HFF-Myc (cell line): ENCODE results near the gene PRSS21.

ENCODE experiments used
- DNase-seq: peaks from one replicate; pipeline ENCODE4 v3.0.0-alpha.2; 2011; ENCODE audit warnings: low read depth; ENCODE audit errors: extremely low read depth
- H3K4me3 ChIP-seq: replicated peaks from 2 replicates; pipeline ENCODE4 v1.5.1; 2011; ENCODE audit warnings: low read depth, mild to moderate bottlenecking, control low read depth, low read length
- TF ChIP-seq, protein P1 (sequence below): IDR thresholded peaks from 2 replicates; pipeline ENCODE4 v1.5.1; 2012; ENCODE audit warnings: mild to moderate bottlenecking, low read depth, low read length, control low read depth; ENCODE audit errors: missing control alignments

The PRSS21 gene

DNA sequence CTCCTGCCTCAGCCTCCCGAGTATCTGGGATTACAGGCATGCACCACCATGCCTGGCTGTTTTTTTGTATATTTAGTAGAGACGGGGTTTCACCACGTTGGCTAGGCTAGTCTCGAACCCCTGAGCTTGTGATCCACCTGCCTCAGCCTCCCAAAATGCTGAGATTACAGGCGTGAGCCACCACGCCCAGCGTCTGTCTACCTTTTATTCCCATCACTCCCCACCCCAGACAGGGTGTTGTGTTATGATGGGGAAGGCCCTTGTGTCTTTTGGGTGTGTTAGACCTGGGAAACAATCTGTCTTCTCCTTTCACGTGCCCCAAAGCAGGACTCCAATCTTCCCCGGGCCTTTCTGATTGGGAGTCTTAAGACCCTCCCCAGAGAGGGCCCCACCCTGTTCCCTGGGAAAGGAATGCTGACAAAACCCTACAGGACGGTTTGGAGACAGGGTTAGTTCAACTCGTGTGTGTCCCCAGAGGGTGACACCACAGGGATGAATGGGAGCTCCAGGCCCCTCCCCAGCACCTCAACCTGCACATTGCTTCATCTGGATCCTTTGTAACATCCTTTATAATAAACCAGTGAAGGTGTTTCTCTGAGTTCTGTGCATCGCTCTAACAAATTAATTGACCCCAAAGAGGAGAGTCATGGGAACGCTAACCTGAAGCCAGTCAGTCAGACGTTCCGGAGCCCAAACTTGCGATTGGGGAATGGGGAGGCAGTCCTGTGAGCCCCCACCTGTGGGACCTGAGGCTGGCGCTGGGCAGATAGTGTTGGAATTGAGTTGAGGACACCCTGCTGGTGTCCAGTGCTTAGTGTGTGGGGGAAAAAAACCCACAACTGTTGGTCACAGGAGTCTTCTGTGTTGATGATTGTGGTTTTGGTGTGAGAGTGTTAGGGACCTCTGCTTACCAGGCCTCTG lies 36.8 kb upstream of the PRSS21 start:
- H3K4me3 ChIP-seq = no peak overlapping the region
- no peak for DNase-seq
- TF ChIP-seq, protein P1, sequence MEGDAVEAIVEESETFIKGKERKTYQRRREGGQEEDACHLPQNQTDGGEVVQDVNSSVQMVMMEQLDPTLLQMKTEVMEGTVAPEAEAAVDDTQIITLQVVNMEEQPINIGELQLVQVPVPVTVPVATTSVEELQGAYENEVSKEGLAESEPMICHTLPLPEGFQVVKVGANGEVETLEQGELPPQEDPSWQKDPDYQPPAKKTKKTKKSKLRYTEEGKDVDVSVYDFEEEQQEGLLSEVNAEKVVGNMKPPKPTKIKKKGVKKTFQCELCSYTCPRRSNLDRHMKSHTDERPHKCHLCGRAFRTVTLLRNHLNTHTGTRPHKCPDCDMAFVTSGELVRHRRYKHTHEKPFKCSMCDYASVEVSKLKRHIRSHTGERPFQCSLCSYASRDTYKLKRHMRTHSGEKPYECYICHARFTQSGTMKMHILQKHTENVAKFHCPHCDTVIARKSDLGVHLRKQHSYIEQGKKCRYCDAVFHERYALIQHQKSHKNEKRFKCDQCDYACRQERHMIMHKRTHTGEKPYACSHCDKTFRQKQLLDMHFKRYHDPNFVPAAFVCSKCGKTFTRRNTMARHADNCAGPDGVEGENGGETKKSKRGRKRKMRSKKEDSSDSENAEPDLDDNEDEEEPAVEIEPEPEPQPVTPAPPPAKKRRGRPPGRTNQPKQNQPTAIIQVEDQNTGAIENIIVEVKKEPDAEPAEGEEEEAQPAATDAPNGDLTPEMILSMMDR = no peak

DNA sequence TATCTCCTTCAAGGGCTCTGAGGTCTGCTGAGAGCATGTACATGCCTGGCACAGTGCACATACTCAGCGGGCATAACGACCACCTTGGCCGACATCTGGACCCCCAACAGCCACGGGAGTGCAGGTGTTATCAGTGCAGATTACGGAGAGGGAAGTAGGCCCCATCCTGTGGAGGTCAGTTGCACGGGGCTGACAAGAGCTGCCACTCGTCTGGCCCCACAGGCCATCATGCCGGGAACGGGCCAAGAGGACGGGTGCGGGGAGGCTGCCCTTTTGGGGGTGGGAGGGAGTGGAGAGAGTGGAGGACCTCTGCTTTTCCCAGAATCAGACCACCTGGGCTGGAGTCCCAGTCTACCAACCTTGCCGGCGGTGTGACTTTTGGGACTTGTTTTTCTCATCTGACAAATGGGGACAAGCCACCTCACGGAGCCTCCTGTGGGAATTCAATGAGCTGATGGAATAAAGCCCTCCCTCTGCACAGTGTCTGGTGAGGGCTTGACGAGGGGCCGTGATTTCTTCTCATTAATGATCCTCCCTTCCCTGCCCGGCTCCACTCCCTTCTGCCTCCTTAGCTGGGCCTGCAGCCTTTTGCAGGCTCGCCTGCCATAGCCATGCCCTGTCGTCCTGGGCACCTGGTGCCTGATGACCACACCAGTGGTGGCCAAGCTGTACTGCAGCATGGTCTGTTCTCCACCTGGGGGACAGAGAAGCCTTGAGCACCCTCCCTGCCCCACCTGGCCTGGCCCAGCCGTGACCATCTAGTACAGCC lies 34.3 kb upstream of the PRSS21 start:
- TF ChIP-seq, protein P1 = no peak
- no peak for DNase-seq
- no peak overlapping the region for H3K4me3 ChIP-seq

DNA sequence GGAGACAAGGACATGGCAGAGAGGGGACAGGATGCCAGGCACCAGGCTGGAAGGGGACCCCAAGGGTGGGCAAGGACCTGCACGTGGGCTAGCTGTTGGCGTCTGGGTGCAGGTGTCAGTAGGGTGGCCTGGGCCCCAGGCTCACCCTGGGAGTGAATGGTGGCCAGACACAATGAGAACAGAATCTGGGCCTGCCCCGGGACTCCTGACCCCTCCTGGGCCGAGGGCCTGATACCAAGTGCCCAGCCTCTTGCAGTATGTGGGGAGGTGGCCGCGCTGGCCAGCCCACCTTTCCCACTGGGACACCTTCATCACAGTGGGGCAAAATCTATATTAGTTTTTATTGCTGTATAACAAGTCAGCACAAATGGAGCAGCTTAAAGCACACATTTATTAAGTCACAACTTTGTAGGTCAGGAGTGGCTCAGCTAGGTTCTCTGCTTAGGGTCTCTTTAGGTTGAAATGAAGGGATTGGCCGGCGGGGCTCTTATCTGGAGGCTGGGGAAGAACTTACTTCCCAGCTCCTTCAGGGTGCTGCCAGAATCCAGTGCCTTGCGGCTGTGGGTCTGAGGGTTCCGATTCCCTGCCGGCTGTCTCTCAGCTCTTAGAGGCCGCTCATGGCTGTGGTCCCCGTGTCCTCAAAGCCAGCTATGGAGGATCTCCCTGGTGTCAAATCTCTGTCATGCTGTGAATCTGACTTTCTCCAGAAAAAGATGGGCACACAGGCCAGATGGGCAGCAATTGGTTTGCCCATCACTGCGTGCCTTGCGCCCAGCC lies 33.3 kb upstream of the PRSS21 start:
- H3K4me3 ChIP-seq = no peak overlapping the region
- TF ChIP-seq, protein P1 = no peak
- no peak for DNase-seq

DNA sequence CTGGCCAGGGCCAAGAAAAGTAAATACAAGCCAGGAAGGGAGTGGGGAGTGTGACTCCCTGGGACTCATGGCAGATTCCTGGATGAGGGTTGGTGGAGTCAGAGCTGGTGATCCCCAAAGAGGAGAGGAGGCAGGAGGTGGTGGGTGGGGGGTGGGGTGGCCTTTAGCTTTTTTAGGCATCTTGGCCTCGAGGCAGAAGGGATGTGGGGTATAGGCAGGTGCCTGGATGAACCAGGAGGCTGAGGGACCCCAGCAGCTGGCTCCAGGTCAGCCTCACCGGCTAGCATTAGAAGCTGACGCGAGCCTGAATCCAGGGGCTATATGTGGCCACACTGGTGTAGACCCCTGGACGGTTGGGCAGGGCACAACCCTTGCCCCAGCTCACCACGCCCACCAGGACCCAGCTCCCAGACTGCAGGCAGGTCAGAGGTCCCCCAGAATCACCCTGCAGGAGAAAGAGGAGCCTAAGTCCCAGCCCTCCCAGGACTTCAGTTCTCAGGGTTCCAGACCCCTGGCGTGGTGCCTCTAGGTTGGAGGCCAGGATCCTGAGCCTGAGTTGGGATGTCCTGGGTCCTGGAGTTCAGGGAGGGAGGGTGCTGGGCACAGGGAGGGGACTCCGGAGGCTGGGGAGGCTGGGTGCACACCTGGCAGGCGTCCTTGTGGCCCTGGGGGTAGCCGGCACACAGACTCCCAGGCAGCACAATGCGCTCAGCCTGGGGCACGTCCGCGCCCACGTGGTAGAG lies 32.5 kb upstream of the PRSS21 start:
- DNase-seq = no peak
- TF ChIP-seq, protein P1 = no peak
- H3K4me3 ChIP-seq = no peak overlapping the region

DNA sequence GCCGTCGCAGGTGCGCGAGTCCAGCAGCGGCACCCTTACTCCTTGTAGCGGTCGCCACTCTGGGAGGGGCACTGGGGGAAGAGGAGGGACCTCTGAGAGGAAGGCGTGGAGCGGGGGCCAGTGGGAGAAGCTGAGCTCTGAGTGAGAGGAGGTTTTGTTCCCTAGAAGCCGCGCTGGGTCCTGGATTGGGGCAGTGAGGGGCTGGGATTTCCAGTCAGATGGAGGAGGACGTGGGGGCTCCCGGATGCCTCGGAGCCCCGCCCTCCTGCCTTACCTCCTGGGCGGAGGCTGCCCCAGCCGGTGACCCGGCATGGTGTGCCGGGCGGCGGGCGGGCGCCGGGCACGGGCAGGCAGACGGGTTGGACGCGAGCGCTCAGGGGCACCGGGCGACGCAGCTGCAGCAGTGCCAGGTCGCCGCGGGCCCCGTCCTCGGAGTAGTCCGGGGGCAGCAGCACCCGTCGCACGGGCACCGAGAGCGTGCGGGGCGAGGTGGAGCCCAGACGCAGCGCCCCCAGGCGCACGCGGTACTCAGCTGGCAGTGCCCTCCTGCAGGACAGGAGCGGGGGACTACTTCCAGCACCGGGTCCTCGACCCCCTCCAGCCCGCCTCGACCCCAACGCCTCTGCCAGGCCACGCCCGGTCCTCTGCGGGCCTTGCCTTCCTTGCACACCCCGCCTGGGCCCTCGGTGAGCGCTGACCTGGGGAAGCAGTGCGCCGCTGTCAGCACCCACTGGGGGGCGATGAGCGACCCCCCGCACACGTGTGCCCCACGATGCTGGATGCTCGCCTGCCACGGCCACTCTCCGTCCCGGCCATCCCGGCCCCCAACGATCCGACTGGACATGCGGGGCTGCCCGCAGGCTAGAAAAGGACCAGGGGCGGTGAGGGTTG lies 31.7 kb upstream of the PRSS21 start:
- TF ChIP-seq, protein P1 = peak; percentile 4
- H3K4me3 ChIP-seq = no peak overlapping the region

More for the DNA sequence above, 31.7 kb upstream of the PRSS21 start:
- no peak for DNase-seq
